ENCODE results near the gene LRRTM4. TPM values are rescaled to one million over a fixed set of nuclear protein-coding genes. Genes with fewer than 3 reads are reported as not detected.

LRRTM4 gene
- total and polyA plus RNA-seq, 2 of the 13 experiments (the other 11 are each of a cell fraction or from before 2014, with no cell fraction given): 1.2 TPM

GRCh38 chr2:77314721-77315120 is 207.5 kb downstream of the LRRTM4 start:
- BruUV-seq (replicated peaks): no TSS peak
- Histone ChIP-seq H3K9me3 (ENCODE audit: low read length) (no peaks in the 10 kb centered on the region), H3K9ac (ENCODE audit: insufficient read depth, low read depth, low read length) (no peak overlapping the region), H3K79me2 (ENCODE audit: insufficient read depth, low read length) (no peaks in the 10 kb centered on the region), H3K27me3 (ENCODE audit: control insufficient read depth in 1 of 2, insufficient read depth in 2 of 2, low read length in 2 of 2) (no peaks in the 10 kb centered on the region), H3K36me3 (replicated peaks in 1 of 2; ENCODE audit: control insufficient read depth in 1 of 2, insufficient read depth in 2 of 2, low read length in 2 of 2) (no peaks in the 10 kb centered on the region), H3K4me1 (ENCODE audit: insufficient read depth, low read length) (no peaks in the 10 kb centered on the region), H3K4me3 (replicated peaks in 1 of 3; ENCODE audit: insufficient read depth in 1 of 3, low read depth in 2 of 3, low read length in 3 of 3) (no peak overlapping the region), H4K20me1 (ENCODE audit: insufficient read depth, low read length) (no peaks in the 10 kb centered on the region), H3K4me2 (ENCODE audit: low read depth, low read length) (no peak overlapping the region), H2AFZ (ENCODE audit: low read length) (no peak overlapping the region), H3K27ac (ENCODE audit: extremely low read length, insufficient read depth, low read length) (no peak overlapping the region)
- FAIRE-seq: no peak
- ATAC-seq: no peak
- in situ Hi-C loops (cut with HindIII; ENCODE audit: extremely low pct_ligation_motif_present, low pct_unique_long_range_greater_than_20kb) (no loop called here), intact Hi-C loops (cut with micrococcal nuclease; ENCODE audit: unreplicated experiment) (no loop called here)
- POLR2A ChIA-PET: no interaction called here
- CTCF ChIA-PET (ENCODE audit: low intra/inter-chr PET ratio, low total read pairs): no interaction called here
- 0% methylated on average over 5 of the region's 5 CpGs for WGBS (ENCODE audit: low lambda C conversion rate)
- no peak for DNase-seq (ENCODE audit: low spot score)
- TF ChIP-seq ERF (CRISPR knock-in tag; IDR thresholded peaks at IDR 0.05) (no peak), IRF9 (CRISPR knock-in tag; IDR thresholded peaks at IDR 0.05; ENCODE audit: borderline replicate concordance) (no peak), DDIT3 (CRISPR knock-in tag; IDR thresholded peaks at IDR 0.05) (no peak), BATF2 (CRISPR knock-in tag; IDR thresholded peaks at IDR 0.05) (no peak), ZNF558 (CRISPR knock-in tag; IDR thresholded peaks at IDR 0.05; ENCODE audit: borderline replicate concordance) (no peak), THAP11 (CRISPR knock-in tag; IDR thresholded peaks at IDR 0.05) (no peak), GMEB2 (CRISPR knock-in tag; IDR thresholded peaks at IDR 0.05; ENCODE audit: low read depth) (no peak), ZNF567 (CRISPR knock-in tag; IDR thresholded peaks at IDR 0.05; ENCODE audit: borderline replicate concordance) (no peak), KDM5A (IDR thresholded peaks at IDR 0.05; ENCODE audit: borderline replicate concordance, low read length) (no peak), ZNF224 (CRISPR knock-in tag; IDR thresholded peaks at IDR 0.05) (no peak), ZNF263 (CRISPR knock-in tag; IDR thresholded peaks at IDR 0.05) (no peak), ATF1 (CRISPR knock-in tag; IDR thresholded peaks at IDR 0.05) (no peak), HHEX (CRISPR knock-in tag; IDR thresholded peaks at IDR 0.05) (no peak), FLYWCH1 (CRISPR knock-in tag; IDR thresholded peaks at IDR 0.05) (no peak), ZNF781 (CRISPR knock-in tag; IDR thresholded peaks at IDR 0.05; ENCODE audit: borderline replicate concordance, not compliant biosample characterization) (no peak), GTF2F1 (IDR thresholded peaks at IDR 0.05; ENCODE audit: low read length) (no peak), SRSF4 (IDR thresholded peaks at IDR 0.05; ENCODE audit: low read depth, low read length, poor library complexity, severe bottlenecking) (no peak), MNT (IDR thresholded peaks at IDR 0.05) (no peak)
